HG03342 (cell line): ENCODE results near the gene MAPKAP1.
A peak's percentile ranks its signal among the peaks of the same experiment; 100 is the strongest.

ENCODE experiments used
- ATAC-seq: cut with Tn5 transposase; IDR thresholded peaks from one replicate; pipeline ENCODE4 v1.9.1; 2021; ENCODE audit warnings: mild to moderate bottlenecking, moderate library complexity; ENCODE audit not compliant: unreplicated experiment

The MAPKAP1 gene

GRCh38 chr9:125544484-125544883 lies 162.5 kb downstream of the MAPKAP1 start:
- ATAC-seq = no peak

- ATAC-seq = no peak
Observed at GRCh38 chr9:125541840-125542243, 165.2 kb downstream of the MAPKAP1 start.

GRCh38 chr9:125540497-125540896 lies 166.5 kb downstream of the MAPKAP1 start:
- ATAC-seq = no peak

GRCh38 chr9:125538092-125538473 lies 168.9 kb downstream of the MAPKAP1 start:
- no peak for ATAC-seq

- no peak for ATAC-seq
Observed at GRCh38 chr9:125537442-125538091, 169.4 kb downstream of the MAPKAP1 start.

- no peak for ATAC-seq
Observed at GRCh38 chr9:125536776-125537175, 170.2 kb downstream of the MAPKAP1 start.

- no peak for ATAC-seq
Observed at GRCh38 chr9:125536167-125536772, 170.7 kb downstream of the MAPKAP1 start.

DNA sequence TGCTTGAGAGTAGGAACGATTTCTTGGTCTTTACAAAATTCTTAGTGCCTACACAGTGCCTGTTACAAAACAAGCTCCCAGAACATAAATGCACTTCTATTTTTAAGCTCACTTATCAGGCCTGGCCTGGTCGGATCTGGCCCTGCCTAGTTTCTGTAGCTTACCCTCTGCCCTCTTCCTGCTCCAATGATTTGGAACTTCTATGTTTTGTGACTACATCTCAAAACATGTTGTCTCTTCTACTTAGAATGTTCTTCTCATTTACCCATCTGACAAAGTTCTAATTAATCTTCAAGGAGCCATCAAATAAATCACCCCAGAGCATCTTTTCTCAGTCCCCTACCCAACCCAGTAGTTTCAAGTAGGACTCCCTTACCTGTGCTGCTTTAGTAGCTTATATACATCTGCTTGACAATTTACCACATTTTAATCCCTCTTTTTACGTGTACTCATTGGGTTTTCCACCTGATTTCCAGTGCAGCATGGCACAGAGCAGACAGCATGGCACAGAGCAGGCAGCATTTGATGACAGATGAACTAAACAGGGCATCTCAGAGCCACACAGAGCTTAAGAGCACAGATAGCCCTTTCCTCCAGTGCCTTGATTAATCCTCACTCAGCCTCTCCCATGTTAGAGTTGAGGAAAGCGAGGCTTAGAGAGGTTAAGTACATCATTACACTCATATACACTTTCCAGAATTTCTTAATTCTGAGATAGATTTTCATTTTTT lies 171.9 kb downstream of the MAPKAP1 start:
- ATAC-seq = no peak

DNA sequence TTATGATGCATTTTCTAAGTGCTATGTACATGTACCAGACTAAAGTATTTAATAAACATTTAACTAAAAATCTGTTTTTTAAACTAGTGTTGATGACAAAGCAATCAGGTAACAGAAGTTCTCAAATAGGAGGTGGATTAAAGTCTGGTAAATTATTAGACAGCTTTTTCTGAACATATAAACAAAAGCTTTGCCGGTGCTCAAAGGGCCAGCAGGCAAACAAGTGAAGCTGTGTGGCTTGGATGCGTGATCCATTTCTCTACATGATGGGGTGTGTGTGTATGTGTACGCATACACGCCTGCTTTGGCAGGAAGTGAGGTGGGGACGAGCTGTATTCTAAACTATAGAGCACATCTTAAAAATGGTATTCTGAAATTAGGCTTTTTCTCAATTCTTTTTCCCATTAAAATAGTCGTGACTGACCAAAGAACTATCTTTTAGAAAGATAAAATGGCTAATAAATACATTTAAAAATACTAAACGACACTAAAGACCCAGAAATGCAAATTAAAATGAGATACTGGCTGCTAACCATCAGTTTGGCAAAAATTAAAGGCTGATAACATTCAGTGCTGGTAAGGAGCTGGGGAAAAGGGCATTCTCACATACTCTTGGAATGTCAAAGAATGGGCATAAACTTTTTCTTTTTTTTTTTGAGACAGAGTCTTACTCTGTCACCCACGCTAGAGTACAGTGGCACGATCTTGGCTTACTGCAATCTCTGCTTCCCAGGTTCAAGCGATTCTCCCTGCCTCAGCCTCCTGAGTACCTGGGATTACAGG lies 174.0 kb downstream of the MAPKAP1 start:
- no peak for ATAC-seq

DNA sequence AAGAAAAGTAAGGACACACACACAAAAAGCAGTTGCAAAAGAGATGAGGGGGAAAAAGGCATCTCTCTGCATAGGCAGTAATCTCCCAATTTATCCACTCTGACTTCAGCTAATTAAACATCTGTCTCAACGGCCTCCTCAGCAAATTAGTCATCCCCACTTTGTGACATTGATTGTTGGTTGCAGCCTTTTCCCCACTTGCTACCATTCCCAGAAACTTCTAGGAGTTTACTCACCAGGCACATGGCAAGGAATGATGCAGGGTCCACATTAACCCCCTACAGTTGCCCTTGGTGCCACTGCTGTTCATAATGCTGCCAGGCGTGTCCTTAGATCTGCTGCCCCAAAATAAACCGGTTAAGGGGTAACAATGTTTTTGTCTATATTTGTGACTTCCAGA lies 174.6 kb downstream of the MAPKAP1 start:
- no peak for ATAC-seq

GRCh38 chr9:125529589-125530515 lies 177.2 kb downstream of the MAPKAP1 start:
- ATAC-seq = peak; percentile 79

- no peak for ATAC-seq
Observed at GRCh38 chr9:125529107-125529506, 177.9 kb downstream of the MAPKAP1 start.

GRCh38 chr9:125527471-125528002 lies 179.5 kb downstream of the MAPKAP1 start:
- no peak for ATAC-seq

GRCh38 chr9:125525921-125526631 lies 180.9 kb downstream of the MAPKAP1 start:
- ATAC-seq = no peak

DNA sequence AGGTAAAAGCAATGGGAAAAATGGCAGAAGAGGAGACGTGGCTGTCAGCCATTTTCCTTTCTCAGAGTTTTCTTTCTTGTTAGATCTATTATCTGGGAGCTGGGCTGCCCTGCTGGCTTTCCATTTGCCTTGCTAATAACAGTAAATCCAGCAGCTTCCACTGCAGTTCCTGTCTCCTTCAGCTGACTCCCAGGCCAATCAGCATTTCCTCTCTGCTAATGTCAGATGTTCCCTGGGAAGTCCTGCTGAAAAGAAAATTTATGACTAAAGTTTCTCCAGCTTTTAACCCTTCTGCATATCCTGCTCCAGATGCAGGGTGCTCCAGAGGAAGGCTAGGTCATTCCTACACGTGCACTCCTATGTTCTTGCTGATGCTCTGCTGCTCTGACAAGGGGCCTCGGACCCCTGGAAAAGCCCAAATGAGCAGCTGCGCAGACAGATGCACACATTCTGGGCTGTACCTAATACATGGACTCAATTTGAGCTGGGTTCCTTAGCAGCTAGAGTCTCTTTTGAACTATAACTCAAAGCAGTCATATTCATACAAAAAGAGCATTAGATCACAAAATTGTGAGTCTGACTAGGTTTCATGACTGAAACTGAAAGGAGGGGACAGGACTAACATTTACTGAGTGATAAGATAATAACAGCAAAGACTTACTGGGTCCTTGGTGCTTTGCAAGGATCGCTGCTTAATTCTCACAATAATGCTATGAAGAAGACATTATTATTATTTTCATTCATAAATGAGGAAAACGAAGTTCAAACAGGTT lies 182.2 kb downstream of the MAPKAP1 start:
- ATAC-seq = no peak

DNA sequence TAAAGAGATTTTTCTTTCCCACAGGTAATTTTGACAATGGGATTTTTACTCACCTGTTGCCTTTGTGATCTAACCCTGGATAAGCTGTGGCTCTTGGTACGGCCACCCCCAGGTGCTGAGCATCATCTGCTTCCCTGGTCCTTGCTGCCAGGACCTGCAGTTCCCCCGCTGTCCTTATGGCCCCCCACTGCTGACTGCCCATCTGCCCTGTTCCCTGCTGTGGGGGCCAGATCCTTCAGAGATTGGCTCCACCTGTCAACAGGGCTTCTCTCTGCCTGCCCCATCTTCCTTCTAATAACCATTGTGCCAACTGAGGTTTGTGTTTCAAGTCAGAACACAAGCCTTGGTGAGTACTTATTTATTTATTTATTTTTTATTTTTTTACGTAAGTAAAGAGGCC lies 183.3 kb downstream of the MAPKAP1 start:
- no peak for ATAC-seq

- no peak for ATAC-seq
Observed at GRCh38 chr9:125522328-125522725, 184.7 kb downstream of the MAPKAP1 start.

GRCh38 chr9:125521462-125522327 lies 185.3 kb downstream of the MAPKAP1 start:
- ATAC-seq = no peak
